Hepatic stellate cell (primary cell): ENCODE data around the gene ATP6V0E1.

Experiments
- DNase-seq: peaks from one replicate; pipeline ENCODE4 v3.0.0; 2011; ENCODE audit warnings: low spot score

ATP6V0E1 gene

DNA sequence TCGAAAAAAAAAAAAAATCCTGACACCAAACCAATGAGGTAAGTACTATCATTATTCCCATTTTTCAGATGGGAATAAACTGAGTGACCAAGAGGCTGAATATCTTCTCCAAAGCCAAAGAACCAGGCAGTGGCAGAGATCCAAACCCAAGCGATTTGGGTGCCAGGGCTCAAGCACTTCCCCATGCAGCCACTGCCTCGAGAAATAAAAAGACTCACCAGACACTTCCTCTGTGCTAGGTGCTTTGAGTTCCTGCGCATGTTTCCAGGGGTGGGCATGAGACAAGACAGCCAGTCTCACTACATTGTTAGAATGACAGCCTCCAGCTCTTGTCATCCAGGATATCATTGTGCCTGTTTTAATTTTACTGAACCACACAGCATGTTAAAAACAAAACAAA lies 26.6 kb upstream of the ATP6V0E1 start:
- no peak for DNase-seq

DNA sequence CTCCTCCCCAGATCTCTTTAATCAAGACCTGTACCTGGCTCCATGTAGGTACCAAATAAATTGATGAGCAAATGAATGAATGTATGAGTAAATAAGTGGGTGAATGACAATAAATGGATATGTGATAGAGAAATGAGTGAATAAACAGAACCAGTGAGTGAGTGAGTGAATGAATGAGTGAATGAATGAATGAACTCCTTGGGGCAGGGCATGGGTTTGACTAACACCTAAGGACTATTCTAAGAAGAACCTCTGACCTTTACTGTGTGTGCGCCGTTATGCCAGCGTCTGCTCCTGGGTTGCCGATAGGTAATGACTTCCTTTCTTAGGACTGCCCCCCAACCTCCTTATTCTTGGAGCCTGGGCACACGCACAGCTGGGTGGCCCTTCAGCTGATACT lies 26.1 kb upstream of the ATP6V0E1 start:
- no peak for DNase-seq

DNA sequence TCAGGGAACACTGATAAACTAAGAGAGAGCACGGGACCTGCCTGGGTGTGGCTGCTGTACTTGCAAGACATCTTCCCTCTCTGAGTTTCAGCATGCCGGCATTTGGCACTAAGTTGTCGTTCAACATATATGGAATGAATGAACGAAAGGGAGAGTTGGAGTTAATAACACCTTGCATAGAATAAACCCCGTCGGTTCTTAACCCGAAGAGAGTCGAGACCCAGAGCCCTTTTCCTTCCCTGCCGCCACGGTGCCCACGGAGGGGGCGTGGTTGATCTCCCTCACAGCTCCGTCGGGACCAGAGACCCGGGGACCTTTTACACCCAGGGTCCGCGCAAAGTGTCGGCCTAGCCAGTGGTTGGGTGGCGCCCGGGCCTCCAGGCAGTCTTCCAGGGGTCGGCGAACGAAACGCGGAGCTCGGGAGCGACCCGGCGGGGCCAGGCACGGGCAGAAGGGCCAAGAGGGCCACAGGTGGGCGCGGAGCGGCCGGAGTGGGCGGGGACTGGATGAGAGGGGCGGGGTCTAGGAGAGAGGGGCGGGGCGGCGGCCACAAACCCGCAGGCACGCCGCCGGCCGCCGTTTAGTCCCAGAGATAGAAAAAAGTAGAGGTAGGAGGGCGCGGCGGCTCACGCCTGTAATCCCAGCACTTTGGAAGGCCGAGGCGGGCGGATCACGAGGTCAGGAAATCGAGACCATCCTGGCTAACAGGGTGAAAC lies 25.1 kb upstream of the ATP6V0E1 start:
- DNase-seq, result peak; percentile 38

DNA sequence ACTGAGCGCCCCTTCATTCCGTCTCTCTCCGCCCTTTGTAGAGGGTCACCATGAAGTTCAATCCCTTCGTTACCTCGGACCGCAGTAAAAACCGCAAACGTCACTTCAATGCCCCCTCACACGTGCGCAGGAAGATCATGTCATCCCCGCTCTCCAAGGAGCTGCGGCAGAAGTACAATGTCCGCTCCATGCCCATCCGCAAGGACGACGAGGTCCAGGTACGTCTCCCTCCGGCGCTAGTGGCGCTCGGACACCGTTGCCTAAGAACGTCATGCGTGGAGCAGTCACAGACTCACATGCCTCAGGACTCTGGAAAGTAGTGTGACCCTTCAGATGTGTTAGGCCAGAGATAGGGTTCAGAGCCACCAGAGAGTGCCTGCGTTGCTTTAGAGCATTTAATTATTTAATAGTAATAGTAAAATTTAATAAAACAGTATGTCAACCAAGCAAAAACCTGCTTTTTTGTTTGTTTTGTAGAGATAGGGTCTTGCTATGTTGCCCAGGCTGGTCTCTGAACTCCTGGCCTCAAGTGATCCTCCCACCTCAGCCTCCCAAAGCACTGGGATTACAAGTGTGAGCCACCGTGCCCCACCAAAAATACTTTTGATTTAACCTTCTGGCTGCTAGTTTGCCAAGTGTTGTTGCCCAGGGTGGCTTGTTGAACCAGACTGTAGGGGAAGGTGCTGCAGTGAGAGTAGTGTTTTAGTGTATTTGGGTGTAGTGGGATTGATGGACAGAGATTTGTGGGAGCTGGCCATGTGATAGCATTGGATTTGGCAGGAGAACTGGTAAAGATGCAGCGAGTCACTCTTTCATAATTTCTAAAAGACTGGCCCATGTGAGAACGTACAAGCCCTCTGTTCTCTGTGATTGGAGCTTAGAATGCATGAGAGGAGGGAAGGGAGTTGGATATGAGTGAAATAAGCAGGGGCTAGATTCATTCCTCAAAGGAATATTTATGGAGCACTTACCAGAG lies 23.5 kb upstream of the ATP6V0E1 start:
- DNase-seq, result no peak

DNA sequence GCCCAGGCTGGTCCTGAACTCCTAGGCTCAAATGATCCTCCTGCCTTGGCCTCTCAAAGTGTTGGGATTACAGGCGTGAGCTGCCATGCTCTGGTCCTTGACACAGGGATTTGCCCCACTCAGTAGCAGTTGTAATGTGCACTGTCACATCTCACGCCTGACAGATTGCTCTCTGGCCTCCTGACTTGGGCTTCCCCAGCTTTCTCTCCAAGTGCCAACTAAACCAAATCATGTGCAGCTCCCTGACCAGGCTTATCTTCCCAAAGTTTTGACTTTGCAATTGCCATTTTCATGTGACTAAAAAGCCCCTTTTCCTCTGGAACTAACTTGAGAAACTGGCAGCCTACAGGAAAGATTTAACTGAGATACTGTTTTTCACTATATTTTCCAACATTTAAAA lies 13.7 kb upstream of the ATP6V0E1 start:
- DNase-seq, result no peak

DNA sequence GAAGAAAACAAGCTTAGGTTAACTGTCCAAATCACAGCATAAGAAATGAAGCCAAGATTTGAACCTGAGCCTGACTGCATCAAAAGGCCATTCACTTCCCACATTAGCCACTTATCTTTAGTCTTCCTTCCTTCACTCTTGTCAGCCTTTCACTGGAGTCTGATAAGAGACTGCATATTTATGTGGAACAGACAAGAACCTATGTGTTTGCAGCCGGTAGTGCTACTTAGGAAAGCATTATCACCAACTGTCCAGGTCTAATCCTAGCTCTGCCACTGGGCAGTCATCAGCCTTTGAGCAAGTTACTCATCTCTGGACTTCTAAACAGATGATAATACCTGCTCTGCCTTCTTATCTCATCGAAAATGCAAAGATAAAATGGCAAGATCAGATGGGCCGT lies 12.1 kb upstream of the ATP6V0E1 start:
- DNase-seq, result no peak

DNA sequence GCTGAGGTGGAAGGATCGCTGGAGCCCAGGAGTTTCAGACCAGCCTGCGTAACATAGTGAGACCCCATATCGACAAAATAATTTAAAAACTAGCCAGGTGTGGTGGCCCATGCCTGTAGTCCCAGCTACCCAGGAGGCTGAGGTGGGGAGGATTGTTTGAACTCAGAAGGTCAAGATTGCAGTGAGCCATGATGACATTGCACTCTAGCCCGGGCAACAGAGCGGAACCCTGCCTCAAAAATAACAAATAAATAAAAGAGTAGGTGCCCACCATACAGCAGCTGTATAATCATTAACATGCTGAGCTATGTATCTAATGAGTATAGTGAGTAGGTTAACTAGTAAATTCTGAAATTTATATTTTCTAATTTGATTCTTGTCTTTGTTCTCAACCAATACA lies 11.0 kb upstream of the ATP6V0E1 start:
- no peak for DNase-seq

DNA sequence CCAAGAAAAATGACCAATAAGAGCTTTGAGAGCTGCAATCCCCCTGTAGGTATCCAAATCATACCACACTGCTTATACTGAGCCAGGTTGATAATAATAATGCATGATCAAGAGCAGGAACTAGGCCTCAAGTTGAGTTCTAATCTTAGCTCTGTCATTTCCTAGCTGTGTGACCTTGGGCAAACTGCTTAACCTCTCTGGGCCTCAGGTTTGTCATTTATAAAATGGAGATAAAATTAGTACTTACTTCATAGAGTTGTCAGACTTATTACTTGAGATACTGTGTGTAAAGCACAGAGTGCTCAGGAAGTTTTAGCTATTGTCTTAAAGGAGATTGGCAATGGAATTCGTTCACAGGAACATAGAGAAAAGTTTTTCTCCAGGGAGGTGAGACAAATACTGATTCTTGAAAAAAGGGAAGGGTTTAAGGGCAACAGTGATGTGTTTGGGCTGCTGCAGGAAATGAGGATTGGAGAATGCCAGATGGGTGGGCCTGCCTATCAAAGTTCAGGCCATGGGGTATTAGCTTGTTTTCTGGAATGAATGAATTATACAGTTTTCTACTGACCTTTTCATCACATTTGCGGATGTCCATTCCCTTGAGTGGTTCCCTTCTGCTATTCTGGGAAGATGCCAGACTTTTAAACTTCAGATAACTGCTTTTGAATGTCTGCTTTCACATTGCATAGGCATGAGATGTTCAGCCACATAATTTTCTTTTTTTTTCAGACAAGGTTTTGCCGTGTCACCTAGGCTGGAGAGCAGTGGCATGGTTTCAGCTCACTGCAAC lies 10.2 kb upstream of the ATP6V0E1 start:
- DNase-seq, result no peak

DNA sequence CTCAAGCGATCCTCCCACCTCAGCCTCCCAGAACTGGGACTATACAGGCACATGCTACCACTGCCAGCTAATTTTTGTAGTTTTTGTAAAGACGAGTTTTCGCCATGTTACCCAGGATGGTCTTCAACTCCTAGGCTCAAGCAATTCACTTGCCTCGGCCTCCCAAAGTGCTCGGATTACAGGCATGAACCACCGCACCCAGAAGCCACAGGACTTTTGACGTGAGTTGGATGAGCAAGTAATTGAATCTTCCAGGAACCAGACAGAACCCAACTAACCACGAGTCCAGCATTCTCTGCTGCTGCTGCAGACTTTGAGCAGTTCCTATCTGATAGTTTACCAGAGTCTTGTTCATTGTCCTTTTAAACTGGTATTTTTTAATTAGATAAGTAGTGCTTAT lies 9.6 kb upstream of the ATP6V0E1 start:
- DNase-seq, result no peak

DNA sequence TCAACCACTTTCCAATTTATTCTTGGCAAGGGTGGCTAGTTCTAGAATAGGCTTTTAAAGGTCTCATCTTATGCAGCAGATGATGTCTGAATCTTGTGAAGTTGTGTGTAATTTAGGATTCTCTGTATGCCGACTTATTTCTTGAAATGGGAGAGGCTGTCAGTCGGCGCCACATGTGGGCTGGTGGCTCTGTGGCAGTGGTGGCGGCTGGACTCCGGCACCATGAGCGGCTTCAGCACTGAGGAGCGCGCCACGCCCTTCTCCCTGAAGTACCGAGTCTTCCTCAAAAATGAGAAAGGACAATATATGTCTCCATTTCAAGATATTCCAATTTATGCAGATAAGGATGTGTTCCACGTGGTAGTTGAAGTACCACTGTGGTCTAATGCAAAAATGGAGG lies 8.3 kb upstream of the ATP6V0E1 start:
- DNase-seq, result no peak

DNA sequence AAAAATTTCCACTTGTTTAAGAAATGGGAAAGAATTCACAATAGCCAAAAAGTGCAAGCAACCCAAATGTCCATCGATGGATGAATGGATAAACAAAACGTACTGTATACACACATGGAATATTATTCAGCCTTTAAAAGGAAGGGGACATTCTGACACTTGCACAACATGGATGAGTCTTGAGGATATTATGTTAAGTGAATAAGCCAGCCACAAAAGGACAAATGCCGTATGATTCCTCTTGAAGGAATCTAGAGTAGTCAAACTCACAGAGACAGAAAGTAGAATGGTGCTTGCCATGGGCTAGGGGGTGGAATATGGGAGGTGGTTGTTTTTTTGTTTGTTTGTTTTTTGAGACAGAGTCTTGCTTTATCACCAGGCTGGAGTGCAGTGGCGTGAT lies 3.8 kb upstream of the ATP6V0E1 start:
- no peak for DNase-seq

DNA sequence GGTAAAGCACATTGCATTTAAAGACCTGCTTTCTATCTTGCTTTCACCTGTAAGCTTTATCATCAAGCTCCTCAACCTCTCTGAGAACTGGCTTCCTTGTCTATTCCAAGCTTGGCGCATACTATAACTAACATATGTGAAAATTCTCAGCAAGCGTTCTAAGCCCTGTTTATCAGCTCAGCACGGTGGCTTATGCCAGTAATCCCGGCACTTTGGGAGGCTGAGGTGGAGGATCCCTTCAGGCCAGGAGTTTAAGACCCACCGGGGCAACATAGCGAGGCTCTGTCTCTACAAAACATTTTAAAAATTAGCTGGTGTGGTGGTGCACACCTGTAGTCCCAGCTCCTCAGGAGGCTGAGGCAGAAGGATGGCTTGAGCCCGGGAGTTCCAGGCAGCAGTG lies 1.6 kb upstream of the ATP6V0E1 start:
- no peak for DNase-seq

DNA sequence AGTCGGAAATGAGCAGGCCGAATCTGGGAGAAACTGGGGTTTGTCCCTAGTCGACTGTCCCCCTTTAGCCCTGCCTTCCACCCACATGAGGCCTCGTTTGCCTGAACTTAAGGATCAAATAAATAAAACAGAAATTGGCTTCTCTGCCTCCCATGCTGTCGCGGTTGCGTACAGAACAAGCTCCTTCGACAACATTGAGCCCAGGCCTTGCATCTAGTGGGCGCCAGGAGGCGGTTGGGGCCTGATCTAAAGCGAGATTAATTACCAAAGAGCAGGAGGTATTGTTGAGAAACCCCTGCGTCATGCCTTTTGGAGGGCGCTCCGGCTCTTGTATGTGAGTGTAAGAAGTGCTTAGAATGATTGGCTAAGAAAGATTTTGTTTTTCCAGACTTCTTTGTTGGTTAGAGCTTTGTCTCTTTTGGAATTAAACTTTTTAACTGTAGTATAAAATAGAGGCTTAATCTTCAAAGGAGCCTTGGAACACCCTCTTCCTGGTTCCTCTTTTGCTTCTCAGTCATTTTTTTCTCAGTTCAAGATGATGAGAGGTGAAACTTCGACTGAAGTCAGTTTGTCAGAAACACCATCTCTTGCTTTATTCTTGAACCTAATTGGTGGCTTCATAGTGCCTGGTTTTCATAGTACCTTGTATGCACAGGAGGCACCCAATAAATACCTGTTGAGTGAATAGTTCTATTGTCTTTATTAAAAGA lies 828 bp downstream of the ATP6V0E1 start:
- DNase-seq, result peak; percentile 83

DNA sequence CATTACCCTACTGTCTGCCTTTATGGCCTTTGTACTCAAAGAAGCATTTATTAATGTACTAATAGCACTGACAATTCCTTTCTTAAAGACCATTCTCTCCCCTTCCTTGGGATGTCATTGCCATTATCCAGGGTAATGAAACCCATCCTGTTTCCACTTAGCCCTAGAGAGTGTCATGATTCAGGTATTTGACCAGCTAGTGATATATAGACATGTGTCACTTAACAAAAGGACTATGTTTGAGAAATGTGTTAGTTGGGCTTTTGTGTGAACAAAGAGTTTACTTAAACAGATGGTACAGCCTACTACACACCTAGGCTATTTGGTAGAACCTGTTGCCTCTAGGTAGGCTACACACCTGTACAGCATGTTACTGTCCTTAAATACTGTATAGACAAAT lies 2.0 kb downstream of the ATP6V0E1 start:
- no peak for DNase-seq

DNA sequence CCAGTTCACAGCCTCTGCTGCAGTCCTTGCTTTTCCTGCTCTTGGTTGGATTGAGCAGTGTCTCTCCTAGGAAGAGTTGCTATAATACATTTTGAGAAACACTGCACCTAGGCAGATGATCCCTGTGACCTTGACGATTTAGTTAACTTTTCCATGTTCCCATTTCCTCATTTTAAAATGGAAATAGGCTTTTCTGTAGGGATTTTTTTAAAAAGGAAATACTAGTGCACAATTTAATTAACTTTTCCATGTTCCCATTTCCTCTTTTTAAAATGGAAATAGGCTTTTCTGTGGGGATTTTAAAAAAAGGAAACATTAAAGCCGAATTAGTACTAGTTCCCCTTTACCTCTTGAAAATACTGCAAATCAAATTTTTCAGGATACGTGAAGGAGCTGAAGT lies 4.7 kb downstream of the ATP6V0E1 start:
- no peak for DNase-seq

DNA sequence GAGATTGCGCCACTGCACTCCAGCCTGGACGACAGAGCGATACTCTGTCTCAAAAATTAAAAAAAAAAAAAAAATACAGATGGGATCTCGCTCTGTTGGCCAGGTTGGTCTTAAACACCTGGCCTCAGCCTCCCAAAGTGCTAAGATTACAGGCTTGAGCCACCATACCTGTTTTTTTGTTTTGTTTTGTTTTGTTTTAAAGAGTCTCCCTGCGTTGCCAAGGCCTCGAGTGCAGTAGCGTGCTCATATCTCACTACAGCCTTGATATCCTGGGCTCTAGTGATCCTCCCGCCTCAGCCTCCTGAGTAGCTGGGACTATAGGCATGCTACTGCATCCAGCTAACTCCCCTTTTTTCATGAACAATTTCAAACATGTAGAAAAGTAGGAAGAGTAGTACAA lies 7.2 kb downstream of the ATP6V0E1 start:
- DNase-seq, result no peak

DNA sequence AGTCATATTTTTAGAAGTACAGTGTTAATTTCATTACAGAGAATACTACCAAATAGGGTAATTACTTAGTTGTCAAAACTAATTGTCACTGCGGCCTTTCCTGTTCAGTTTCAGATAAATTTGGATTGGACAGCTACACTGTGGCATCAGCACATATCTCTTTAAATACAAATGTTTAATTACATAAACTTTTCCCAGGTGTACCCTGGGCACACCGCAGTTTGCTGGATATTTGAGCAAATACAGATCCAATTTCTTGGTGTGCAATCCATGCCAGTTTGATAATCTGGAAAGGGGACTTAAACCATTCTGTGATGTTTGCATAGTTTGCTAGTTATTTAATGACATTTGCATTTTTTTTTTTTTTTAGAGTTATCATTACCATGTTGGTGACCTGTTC lies 10.8 kb downstream of the ATP6V0E1 start:
- DNase-seq, result no peak

DNA sequence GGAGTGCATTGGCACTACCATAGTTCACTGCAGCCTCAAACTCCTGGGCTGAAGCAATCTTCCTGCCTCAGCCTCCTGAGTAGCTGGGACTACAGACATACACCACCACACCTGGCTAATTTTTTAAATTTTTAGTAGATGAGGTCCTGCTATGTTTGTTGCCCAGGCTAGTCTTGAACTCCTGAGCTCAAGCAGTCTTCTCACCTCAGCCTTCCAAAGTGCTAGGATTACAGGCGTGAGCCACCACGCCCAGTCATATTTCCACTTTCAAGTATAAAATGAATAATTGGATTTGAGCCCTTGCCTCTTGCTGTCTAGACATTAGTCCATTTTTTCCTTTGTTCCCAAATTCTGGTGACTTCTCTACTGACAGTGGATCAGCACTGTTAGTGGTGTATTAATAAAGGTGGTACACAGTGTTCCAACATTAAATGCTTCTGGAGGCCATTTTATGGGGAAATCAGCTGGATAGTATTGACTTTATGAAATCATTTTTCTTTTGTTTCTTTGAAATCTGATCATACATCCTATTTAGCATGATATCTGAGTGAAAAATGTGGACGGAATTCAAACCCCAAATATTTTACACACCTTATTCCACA lies 15.9 kb downstream of the ATP6V0E1 start:
- no peak for DNase-seq

DNA sequence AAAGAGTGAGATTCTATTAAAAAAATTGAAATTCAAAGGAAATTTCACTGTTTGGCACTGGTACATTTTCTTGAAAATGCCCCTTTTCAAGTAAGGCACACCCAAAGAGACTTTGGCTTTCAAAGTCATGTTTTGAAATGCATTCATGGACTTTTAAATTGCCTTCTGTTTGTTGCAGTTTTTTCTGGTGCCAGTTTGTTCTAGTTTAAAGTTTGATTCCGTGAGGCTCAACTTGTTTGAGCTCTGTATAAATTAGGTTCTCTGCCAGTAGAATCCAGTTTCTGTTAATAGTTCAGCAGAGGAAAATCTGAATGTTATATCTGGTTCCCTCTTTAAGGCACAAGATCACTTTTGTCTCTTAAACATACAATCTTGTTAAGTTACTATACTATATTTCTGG lies 16.4 kb downstream of the ATP6V0E1 start:
- no peak for DNase-seq

DNA sequence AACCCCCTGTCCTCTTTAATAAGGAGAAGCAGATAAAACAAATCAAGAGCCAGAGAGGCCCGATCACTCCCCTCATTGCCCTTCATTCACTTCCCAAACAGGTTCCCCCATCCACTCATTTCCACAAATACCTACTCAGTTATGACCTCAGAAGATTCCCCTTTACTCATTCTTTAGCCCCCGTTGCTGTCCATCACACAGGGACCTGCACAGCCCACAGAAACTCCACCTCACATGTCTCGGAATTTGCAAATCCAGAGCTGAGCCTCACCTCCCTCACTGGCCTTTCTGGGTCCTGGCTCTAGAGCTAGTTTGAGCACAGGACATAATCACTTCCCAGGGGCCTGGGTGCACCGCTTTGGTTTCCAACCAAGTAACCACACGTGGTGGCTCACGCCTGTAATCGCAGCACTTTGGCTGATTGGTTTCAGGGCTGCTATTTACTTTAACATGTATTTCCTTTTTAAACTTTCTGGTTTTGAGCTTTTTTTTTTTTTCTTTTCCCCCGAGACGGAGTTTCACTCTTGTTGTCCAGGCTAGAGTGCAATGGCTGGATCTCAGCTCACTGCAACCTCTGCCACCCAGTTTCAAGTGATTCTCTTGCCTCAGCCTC lies 17.8 kb downstream of the ATP6V0E1 start:
- DNase-seq, result no peak

DNA sequence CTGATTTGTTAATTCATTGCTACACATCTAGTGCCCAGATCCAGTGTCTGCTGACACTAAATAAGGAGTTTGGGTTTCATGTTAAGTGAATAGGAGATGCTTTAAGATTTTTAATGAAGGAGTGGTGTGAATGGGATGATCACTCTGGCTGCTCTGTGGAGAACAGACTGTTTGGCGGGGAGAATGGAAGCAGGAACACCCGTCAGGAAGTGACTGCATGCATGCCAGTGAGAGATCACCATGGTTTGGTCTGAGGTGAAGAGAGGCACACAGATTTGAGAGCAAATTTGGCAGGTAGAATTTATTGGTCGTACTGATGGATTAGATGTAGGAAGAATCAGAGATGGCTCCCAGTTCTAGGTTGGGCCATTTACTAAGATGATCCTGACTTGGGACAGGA lies 19.8 kb downstream of the ATP6V0E1 start:
- no peak for DNase-seq
